Measurements from ENCODE around the gene RMND5A.

The RMND5A gene

DNA sequence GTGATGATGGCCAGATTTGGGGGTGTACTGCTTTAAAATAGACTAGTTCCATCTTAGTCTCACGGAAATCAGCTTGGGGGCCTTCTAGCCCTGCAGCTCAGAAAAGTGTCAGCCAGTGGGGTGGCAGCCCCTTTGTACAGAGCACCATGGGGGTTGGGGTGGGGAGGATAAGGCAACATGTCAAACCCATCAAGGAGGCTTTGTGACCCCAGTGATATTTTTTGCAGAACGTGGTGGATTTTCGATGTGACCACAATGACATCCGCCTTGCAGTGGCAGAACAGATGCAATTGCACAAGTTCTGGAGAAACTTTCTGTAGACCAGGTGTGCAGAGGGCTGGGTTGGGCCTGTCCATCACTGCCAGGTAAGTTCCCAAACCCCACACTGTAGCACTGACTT lies 73.7 kb downstream of the RMND5A start:
- DNase-seq, result no peak

DNA sequence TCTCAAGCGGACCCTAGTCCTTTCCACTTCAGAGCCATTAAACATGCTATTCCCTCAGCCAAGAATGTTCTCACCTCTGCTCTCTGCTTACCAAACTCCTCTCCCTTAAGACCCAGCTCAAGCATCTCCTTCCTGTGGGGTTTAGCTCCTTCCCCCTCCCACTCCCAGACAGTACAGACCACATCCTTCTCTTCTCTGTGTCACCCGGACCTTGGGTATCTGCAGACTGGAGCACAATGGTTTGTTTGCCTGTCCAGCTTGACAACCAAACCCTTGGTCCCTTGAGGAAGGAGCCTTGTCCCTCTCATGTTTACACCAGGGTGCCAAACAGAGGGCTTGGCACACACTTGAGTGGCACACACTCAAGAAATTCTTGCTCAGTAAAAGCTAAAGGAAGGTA lies 74.8 kb downstream of the RMND5A start:
- DNase-seq, result no peak

GRCh38 chr2:86800856-86801567 lies 80.9 kb downstream of the RMND5A start:
- DNase-seq, result no peak

DNA sequence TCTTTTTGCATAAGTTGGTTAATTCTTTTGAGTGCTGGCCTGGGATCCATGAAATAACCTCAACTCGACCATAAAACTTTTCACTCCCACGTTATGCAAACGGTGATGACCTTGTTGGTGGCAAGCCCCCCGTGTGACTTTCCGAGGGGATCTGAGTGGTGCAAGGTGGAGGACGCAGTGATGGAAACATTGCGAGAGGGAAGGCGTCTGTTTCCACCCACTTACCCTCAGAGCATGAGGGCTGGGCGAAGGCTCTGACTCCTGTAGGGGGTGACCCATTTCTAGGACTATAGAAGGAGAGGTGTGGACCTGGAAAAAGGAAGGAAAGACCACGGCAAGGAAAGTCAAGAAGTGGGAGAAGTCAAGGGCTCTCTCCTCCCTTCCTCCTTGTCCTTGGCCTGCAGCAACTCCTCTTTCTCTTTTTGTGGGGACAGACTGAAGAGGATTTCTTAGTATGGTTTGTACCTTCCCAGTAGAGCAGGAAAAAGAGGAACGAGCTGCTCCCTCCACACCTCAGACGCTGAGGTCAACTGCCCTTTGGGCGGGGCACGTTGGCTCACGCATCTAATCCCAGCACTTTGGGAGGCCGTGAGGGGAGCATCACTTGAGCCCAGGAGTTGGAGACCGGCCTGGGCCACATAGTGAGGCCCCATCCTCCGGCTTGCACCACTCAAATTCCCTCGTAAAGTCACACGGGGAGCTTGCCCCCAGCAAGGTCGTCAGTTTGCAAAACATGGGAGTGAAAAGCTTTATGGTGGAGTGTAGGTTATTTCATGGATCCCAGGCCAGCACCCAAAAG lies 86.2 kb downstream of the RMND5A start:
- DNase-seq, result no peak

DNA sequence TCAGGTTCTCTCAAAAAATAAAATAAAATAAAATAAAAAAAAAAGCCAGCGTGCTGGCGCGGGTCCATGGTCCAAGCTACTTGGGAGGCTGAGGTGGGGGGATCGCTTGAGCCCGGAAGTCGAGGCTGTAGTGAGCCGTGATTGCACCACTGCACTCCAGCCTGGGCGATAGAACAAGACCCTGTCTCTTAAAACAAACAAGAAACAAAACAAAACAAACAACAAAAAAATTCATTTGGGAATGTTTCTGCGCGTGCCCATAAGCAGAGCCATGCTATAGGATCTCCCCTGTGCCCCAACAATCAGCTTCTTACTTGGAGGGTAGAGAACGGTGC lies 87.0 kb downstream of the RMND5A start:
- DNase-seq, result no peak

DNA sequence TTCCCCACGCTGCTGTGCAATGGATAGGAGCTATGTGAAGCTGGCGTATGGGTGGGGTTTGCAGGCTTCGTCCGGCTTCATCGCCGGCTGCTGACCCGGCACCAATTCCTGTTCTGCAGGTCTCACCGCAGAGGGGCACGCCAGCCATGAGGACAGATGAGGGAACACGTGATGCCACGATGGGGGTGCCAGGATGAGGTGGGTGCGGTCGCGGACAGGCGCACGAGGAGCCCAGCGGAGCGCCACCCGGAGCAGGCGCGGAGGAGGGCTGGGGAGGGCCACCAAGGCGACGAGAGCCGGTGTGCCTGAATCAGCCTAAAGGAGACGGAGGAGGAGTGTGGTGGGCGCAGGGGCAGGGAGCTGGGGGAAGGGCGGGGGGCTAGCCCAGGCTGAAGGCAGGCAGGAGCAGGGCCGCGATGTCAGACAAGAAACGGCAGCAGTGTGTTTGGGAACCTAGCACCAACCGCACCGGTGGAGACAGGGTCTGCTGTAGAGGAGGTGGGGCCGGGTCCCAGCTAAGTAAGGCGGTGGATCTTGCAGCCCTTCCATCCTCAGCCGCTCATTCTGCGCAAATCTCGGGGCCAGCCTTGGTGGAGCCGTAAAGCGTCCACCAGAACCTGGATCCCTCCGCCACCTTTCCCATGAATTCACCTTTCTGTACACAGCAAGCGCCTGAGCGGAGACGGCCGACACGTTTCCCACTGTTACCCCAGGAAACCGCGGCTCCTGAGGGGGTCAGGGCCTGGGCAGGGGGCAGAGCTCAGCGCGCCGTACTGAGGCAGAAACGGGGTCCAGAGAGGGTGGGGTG lies 87.6 kb downstream of the RMND5A start:
- DNase-seq, result no peak

DNA sequence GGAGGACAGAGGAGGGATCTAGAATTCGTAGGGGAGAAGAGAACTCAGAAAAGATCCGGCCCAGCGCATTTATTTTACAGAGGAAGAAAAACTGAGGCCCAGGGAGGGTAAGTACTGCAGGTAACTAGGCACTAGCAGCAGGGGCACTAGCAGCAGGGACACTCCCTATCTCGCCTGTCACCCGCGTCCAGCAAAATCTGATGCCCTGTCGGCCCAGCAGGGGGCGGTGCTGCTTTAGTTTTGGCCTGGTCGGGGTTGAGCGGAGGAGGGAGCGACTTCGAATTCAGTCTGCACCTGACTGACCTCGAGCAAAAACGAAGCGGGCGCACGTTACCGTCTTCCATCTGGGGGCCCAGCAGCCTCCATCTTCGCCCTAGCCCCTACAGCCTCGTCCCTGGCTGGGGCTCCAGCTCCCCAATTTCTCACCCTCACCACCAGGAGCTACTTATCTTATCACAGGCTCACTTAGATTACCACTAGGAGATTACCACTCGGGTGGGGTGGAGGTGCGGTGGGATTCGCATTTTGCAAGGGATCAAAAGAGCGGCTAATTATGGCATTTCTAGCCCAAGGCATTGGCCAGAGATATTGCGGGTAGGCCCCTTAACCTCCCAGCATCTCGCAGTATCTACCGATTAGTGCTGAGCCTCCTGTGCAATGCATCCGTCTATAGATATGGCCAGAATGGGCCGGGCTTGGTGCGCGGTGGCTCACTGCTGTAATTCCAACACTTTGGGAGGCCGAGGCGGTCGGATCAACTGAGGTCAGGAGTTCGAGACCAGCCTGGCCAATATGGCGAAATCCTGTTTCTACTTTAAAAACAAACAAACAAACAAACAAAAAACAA lies 88.4 kb downstream of the RMND5A start:
- peak; percentile 83 for DNase-seq

- DNase-seq, result no peak
These were observed 89.5 kb downstream of the RMND5A start for GRCh38 chr2:86809481-86810121.

DNA sequence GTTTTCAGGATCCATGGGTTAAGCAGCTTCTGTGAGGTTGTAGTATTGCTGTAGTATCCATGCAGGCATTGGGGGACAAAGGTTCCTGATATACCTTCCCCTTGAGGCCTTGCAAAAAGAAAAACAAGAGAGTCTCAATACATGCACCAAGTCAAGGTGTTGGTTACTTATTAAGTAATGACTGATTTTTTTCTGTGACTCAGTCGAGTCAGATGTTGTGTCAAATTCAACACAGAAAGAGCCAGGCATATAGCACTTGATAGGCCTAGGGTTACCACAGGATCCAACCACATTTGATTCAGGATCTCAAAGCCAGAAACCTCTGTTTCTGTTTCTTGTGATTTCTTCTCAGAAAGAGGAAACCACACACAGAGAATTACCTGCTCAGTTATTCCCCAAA lies 95.5 kb downstream of the RMND5A start:
- no peak for DNase-seq

- no peak for DNase-seq
These were observed 98.2 kb downstream of the RMND5A start for GRCh38 chr2:86818114-86818801.

DNA sequence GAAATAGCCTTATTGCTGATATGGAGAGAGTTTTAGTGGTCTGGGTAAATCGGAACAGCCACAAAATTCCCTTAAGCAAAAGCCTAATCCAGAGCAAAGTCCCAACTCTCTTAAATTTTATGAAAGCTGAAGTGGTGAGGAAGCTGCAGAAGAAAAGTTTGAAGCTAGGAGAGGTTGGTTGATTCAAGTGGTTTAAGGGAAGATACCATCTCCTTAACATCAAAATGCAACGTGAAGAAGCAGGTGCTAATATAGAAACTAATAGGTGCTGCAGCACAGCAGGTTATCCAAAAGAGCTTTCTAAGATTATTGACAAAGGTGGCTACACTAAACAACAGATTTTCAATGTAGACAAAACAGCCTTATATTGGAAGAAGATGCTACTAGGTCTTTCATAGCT lies 98.9 kb downstream of the RMND5A start:
- DNase-seq, result no peak

GRCh38 chr2:86821306-86821705 lies 101.2 kb downstream of the RMND5A start:
- no peak for DNase-seq

DNA sequence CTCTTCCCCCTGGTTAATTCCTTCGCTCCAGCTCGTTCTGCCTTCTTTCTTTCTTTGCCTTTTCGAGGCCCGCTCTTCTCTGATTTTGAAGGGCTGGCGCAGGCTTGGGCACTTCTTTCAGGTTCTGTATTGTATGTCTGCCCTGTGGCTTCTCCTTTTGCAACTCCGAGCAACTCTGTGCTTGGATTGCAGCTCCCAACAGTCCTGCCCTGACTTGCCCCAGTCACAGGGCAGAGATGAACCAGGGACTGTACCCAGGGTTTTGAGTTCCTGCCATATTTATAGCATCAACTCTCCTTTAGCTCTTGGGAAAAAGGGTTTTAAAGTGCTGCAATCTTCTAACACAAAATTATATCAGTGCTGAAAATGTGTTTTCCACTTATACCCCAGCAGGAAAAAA lies 101.8 kb downstream of the RMND5A start:
- no peak for DNase-seq

- DNase-seq, result no peak
These were observed 102.7 kb downstream of the RMND5A start for GRCh38 chr2:86822668-86823345.

DNA sequence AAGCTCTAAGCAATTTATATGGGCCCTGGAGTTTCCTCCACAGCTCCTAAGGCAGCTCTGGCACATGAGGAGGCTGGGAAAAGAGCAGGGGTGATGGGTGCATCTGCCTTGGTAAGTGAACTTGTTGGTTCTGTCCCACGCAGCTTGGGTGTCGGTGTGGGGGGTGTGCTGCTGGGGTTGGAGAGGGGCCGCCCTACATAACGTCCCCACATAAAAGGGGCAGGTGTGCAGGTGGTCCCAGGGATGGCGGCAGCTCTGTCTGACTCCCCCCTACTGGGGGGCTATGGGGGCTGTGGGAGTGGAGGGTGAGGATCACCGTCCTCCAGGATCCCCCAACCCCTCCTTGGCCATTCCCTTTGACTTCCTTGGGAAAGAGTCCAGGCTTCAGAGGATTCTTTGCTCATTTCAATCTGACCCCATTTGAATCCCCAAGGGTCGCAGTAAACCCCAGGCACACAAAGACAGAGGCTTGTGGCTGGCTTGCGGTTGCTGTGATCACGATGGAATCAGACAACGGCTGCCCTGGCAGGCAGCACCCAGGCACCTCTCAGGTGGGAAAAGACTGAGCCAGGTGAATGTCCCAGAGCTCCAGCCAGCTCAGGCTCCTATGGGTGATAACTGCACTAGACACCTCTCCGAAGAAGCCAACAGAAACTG lies 105.1 kb downstream of the RMND5A start:
- no peak for DNase-seq

DNA sequence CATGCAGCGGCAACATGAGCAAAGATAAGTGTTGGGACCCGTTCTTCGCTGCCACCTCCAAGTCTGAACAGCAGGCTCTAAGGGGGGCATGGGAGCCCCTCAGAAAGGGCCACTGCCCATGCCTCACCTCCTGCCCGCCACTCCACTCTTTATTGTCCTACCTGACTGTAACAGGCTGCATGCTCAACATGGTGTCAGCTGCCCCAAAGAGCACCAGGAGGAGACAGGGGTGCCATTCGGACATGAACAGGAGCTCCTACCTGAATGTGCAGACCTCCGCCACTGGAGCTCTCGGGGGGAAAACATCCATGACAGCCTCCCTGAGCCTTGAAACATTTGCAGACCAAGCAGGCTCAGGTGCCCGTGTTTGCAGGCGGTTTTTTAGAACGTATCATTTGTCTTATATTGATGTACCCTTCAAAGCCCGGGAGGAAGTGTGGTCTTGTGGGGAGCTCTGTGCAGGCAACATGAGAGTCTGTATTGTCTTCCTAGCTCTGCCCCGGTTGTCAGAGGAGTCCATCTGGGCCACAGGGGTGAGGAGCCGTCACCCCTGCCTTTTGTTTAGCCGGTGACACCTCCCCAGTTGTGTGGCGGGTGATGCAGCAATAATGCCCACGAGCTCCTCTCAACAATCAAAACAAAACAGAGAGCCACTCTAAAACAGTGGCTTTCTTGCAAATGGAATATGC lies 105.7 kb downstream of the RMND5A start:
- DNase-seq, result peak; percentile 2

DNA sequence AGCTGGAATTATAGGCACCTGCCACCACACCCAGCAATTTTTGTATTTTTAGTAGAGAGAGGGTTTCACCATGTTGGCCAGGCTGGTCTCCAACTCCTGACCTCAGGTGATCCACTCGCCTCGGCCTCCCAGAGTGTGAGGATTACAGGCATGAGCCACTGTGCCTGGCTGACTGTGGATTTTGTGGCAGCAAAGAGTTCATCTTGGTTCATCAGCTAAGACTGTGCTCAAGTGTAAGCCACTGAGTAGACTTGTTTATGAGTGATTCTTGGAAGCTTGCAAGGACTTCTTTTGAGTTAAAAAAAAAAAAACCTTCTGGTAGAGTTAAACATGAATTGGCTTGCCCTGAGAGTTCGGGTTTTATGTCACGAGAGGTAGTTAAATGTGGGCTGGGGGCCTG lies 106.9 kb downstream of the RMND5A start:
- no peak for DNase-seq

Data from central memory CD4-positive, alpha-beta T cell (primary cell).